Endothelial cell of umbilical vein (primary cell): ENCODE data around the gene RPP30. TPM values are rescaled to one million over a fixed set of nuclear protein-coding genes. Genes with fewer than 3 reads are reported as not detected.
"Not testable (repeated sequence)": the region's sequence is repeated elsewhere in the genome, so short reads cannot be mapped to it uniquely, and the experiment has no call there.

ENCODE experiments used
- BruUV-seq: library from RNA; stranded (reverse); fragments of 400-500 nt; replicated peaks from 2 replicates; lab custom pipeline; 2021; lab: Mats Ljungman, UMichigan
- CTCF ChIA-PET: fragments of 300-600, 350-600 bp; sonication (Branson Sonifier 250); formaldehyde crosslinking; loops from one replicate; lab custom pipeline; 2021; ENCODE audit warnings: antibody characterized with exemption, inconsistent platforms; lab: Charles Lee
- POLR2A ChIA-PET: fragments of 300-600, 350-600 bp; sonication (Branson Sonifier 250); formaldehyde crosslinking; loops from one replicate; lab custom pipeline; 2021; ENCODE audit warnings: antibody characterized with exemption, inconsistent platforms; lab: Charles Lee
- DNase-seq: peaks from one replicate; pipeline ENCODE4 v3.0.0-alpha.2; 2011; ENCODE audit warnings: low read depth, low spot score
- FAIRE-seq: peaks from 2 replicates; lab custom pipeline; 2011; peaks lifted over from hg19 to GRCh38; lab: Jason Lieb, UNC
- H2AFZ ChIP-seq: 2 replicates; pipeline ENCODE4 v1.6.0; 2012; ENCODE audit warnings: low read depth, low read length, control low read depth, inconsistent platforms
- H3K27ac ChIP-seq: 2 replicates; pipeline ENCODE4 v1.5.1; 2011; ENCODE audit warnings: low read depth, mild to moderate bottlenecking, control low read depth, low read length, moderate library complexity; ENCODE audit not compliant: insufficient read depth
- H3K27me3 ChIP-seq, 2 experiments: 2 replicates each; pipeline versions ENCODE4 v1.6.0 to v1.6.1; 2011; ENCODE audit warnings: low read length in 2 of 2, mixed read lengths in 1 of 2; ENCODE audit not compliant: control insufficient read depth in 2 of 2, insufficient read depth in 2 of 2
- H3K36me3 ChIP-seq, 2 experiments: 2 replicates in 1 of 2; 3 replicates in 1 of 2; pipeline ENCODE4 v1.5.1; 2011; ENCODE audit warnings: low read length in 2 of 2, mild to moderate bottlenecking in 1 of 2, moderate library complexity in 1 of 2; ENCODE audit not compliant: control insufficient read depth in 2 of 2, insufficient read depth in 2 of 2; ENCODE audit errors: extremely low read depth in 1 of 2
- H3K4me1 ChIP-seq: 3 replicates; pipeline ENCODE4 v1.5.1; 2011; ENCODE audit warnings: mild to moderate bottlenecking, low read length; ENCODE audit not compliant: control insufficient read depth, insufficient read depth; ENCODE audit errors: extremely low read depth
- H3K4me2 ChIP-seq: 2 replicates; pipeline ENCODE4 v1.6.1; 2011; ENCODE audit warnings: low read length, control low read depth, mixed read lengths; ENCODE audit not compliant: insufficient read depth
- H3K4me3 ChIP-seq, 3 experiments: fragments of 200-600 bp in 1 of 3; sonication (generic), shearing (Covaris generic) in 1 of 3; replicated peaks in 1 of 3; 2 replicates each; pipeline ENCODE4 v1.5.1; 2011 to 2016; ENCODE audit warnings: control low read depth in 3 of 3, low read length in 3 of 3, mild to moderate bottlenecking in 2 of 3, inconsistent platforms in 1 of 3, low read depth in 1 of 3, moderate library complexity in 1 of 3; ENCODE audit not compliant: insufficient read depth in 1 of 3
- H3K79me2 ChIP-seq: 2 replicates; pipeline ENCODE4 v1.6.0; 2012; ENCODE audit warnings: low read length, inconsistent platforms; ENCODE audit not compliant: control insufficient read depth, insufficient read depth
- H3K9ac ChIP-seq: replicated peaks from 2 replicates; pipeline ENCODE3; 2011; ENCODE audit warnings: low read length, control low read depth; ENCODE audit not compliant: insufficient read depth; ENCODE audit errors: extremely low read depth
- H3K9me1 ChIP-seq: replicated peaks from 3 replicates; pipeline ENCODE4 v1.6.0; 2011; ENCODE audit warnings: mild to moderate bottlenecking, low read length; ENCODE audit not compliant: control insufficient read depth, insufficient read depth; ENCODE audit errors: extremely low read depth
- H3K9me3 ChIP-seq: replicated peaks from 2 replicates; pipeline ENCODE4 v1.5.1; 2012; ENCODE audit warnings: low read length, inconsistent platforms; ENCODE audit not compliant: control insufficient read depth, insufficient read depth
- H4K20me1 ChIP-seq: replicated peaks from 2 replicates; pipeline ENCODE3; 2011; ENCODE audit warnings: mild to moderate bottlenecking, low read length; ENCODE audit not compliant: control insufficient read depth, insufficient read depth; ENCODE audit errors: extremely low read depth
- EZH2 ChIP-seq: IDR thresholded peaks from 2 replicates; pipeline ENCODE4 v1.6.1; 2012; ENCODE audit warnings: borderline replicate concordance, low read depth, mild to moderate bottlenecking, moderate library complexity, low read length, inconsistent platforms; ENCODE audit not compliant: severe bottlenecking
- dilution Hi-C: fragments of 300-500 bp; cut with MboI; formaldehyde crosslinking; loops from one replicate; pipeline ENCODE4 v1.15.0; 2019; ENCODE audit warnings: low sequenced_read_pairs; ENCODE audit not compliant: extremely low pct_ligation_motif_present
- intact Hi-C: fragments of 100-400 bp; cut with micrococcal nuclease; formaldehyde crosslinking; loops from one replicate; pipeline ENCODE4 v1.10.0; 2022
- polyA plus RNA-seq, 4 experiments: library from polyadenylated mRNA; depleted of rRNA in 3 of 4; stranded (reverse) in 3 of 4; unstranded in 1 of 4; fragments of >200 nt; gene quantifications; 2 replicates each; pipeline versions ENCODE4 v1.2.1 to v1.2.3, GENCODE V29; 2011 to 2012; ENCODE audit warnings: missing spikeins in 1 of 4
- total RNA-seq: library from RNA; stranded (reverse); gene quantifications from 2 replicates; pipeline ENCODE4 v1.2.3, GENCODE V29; 2021

Gene RPP30
- total and polyA plus RNA-seq, 2 donors (not counting 3 experiments of a cell fraction or from before 2014, with no cell fraction given): 21.1 to 47.8 TPM

DNA sequence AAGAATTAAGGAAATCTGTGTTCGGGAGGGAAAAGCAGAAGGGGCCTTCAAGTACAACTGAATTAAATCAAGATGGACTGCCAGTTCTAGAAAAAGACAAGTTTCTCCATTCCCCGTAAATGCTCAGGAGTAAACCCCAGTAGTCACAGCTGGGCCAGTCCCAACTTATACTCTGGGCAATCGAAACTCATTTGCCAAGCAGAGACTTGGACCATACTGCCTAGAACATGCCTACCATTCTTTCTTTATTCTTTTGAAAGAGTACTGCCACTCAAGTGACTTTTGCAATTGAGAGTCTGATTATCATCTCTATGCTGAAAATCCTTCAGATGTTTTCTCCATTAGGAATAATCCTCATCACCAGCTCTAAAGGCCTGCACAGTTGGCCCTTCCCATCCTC, 21.4 kb downstream of the RPP30 start:
- Histone ChIP-seq H3K9ac (no peak overlapping the region), H3K9me3 (no peaks in the 10 kb centered on the region), H3K4me1 (no peaks in the 10 kb centered on the region), H3K36me3 (peaks cover 6 to 18% of the 10 kb centered on the region in 2 experiments), H4K20me1 (no peaks in the 10 kb centered on the region), H3K27me3 (no peaks in the 10 kb centered on the region), H2AFZ (no peak overlapping the region), H3K4me2 (no peak overlapping the region), H3K79me2 (no peaks in the 10 kb centered on the region), H3K4me3 (no peak overlapping the region), H3K9me1 (no peaks in the 10 kb centered on the region), H3K27ac (no peak overlapping the region)
- no peak for TF ChIP-seq EZH2
- dilution Hi-C loops: loop anchor here (25.0 kb wide), 1 partner anchor 369 kb away; no protein-coding TSS in a partner anchor
- BruUV-seq: no TSS peak
- DNase-seq (no peak), FAIRE-seq (no peak)
- ChIA-PET POLR2A (interaction anchor here (0.5 kb wide), 1 partner anchor 40 kb away, joined by 4 read pairs; no protein-coding TSS in a partner anchor), CTCF (interaction anchor here (2.6 kb wide), 1 partner anchor 14 kb away, joined by 7 read pairs; no protein-coding TSS in a partner anchor)
- intact Hi-C loops: no loop called here

DNA sequence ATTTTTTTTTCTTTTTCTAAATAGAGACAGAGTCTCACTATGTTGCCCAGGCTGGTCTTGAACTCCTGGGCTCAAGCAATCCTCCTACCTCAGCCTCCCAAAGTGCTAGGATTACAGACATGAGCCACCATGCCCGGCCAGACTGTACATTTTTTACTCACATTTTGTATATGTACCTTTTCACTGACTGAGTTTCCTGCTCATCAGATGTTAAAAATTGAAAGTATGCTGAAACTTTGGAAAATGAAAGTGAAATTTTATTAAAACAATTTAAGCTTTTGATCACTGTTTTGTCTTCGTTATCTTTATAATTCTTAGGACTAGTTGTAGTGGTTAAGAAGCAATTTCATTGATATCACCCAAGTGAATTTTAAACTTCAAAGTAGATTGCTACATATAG, 25.1 kb downstream of the RPP30 start:
- dilution Hi-C loops: loop anchor here (25.0 kb wide), 1 partner anchor 365 kb away; no protein-coding TSS in a partner anchor
- H3K9me3 ChIP-seq, BruUV-seq, DNase-seq, intact Hi-C loops, CTCF ChIA-PET, H3K4me1 ChIP-seq, H3K27ac ChIP-seq, POLR2A ChIA-PET, H3K79me2 ChIP-seq, H3K4me2 ChIP-seq, H4K20me1 ChIP-seq, H3K9me1 ChIP-seq, H3K27me3 ChIP-seq, FAIRE-seq, H3K9ac ChIP-seq, H2AFZ ChIP-seq, H3K4me3 ChIP-seq: not testable (repeated sequence)
- H3K36me3 ChIP-seq: peaks cover 2 to 17% of the 10 kb centered on the region in 2 experiments
